ENCODE data around the gene TOX3. TPM values are rescaled to one million over a fixed set of nuclear protein-coding genes. Genes with fewer than 3 reads are reported as not detected.

TOX3 gene
- total RNA-seq, 2 donors from 2014 or later, result 4.8 to 8.5 TPM

DNA sequence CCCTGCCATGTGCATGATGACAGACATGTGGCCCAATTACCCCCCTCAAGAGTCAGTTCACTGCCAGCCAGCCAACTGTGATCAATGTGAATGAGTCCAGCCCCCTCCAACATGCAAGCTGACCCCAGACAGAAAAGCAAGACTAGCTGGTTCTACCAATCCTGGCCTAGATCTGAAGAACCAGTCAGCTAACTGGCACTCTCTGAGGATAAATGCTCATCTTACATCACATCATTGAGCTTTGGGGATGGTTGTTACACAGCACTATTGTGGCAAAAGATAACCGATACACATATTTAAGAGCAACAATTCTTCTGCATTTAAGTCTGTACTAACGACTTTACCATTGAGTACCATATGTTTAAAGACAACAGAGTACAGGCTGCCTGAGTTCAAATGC lies 106.7 kb downstream of the TOX3 start:
- Histone ChIP-seq H3K27ac (ENCODE audit: low read depth, low read length) (no peak overlapping the region), H3K36me3 (ENCODE audit: control insufficient read depth, insufficient read depth, low read length) (no peaks in the 10 kb centered on the region), H3K4me1 (ENCODE audit: control insufficient read depth, insufficient read depth, low read length) (no peaks in the 10 kb centered on the region), H3K9ac (ENCODE audit: extremely low read depth, low read length, poor library complexity, severe bottlenecking) (no peak overlapping the region), H3K4me3 (ENCODE audit: low read length) (no peak overlapping the region), H3K27me3 (ENCODE audit: control insufficient read depth, insufficient read depth, low read length, poor library complexity, severe bottlenecking) (no peaks in the 10 kb centered on the region), H3K9me3 (ENCODE audit: control insufficient read depth, low read length) (peaks cover 5% of the 10 kb centered on the region)
- H3K27me3 Mint-ChIP-seq (ENCODE audit: insufficient read depth), result no peaks in the 10 kb centered on the region
- H3K4me1 Mint-ChIP-seq, result peaks cover 2% of the 10 kb centered on the region
- no peak overlapping the region for H3K4me3 Mint-ChIP-seq
- no peak for TF ChIP-seq CTCF (conservative IDR thresholded peaks at IDR 0.05)
- H3K9me3 Mint-ChIP-seq, result peaks cover 5% of the 10 kb centered on the region
- DNase-seq, result no peak
- H3K27ac Mint-ChIP-seq, result no peak overlapping the region
- H3K36me3 Mint-ChIP-seq (ENCODE audit: low read depth), result peaks cover 24% of the 10 kb centered on the region
- WGBS, 2 experiments (ENCODE audit: insufficient coverage in 1 of 2, insufficient read length in 1 of 2), result 90 to 91% methylated on average over 2 of the region's 2 CpGs

DNA sequence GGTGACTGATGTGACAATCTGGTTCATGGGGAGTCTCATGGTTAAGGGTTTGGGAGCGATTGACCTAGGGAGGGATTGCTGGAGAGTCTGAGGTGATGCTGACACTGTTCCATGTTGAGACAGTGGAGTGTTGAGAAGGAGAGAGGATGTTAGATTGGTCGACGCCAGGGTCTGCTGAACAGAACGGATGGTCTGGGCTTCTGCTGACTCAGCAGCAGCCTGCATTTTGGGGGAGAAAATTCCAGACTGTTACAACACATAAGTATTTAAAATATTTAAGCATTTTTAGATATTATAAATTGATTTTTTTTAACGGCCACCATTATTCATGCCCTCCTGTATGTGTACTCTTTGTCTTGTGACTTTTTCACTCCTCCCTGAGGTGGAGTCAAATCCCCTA lies 107.2 kb downstream of the TOX3 start:
- H3K27ac ChIP-seq (ENCODE audit: low read depth, low read length), result no peak overlapping the region
- H3K4me1 ChIP-seq (ENCODE audit: control insufficient read depth, insufficient read depth, low read length), result no peaks in the 10 kb centered on the region
- H3K4me1 Mint-ChIP-seq, result peaks cover 4% of the 10 kb centered on the region
- 93 to 100% methylated on average over 1 to 2 of the region's 5 CpGs for WGBS, 2 experiments (ENCODE audit: insufficient coverage in 1 of 2, insufficient read length in 1 of 2)
- H3K4me3 ChIP-seq (ENCODE audit: low read length), result no peak overlapping the region
- peaks cover 5% of the 10 kb centered on the region for H3K9me3 Mint-ChIP-seq
- H3K4me3 Mint-ChIP-seq, result no peak overlapping the region
- H3K27ac Mint-ChIP-seq, result no peak overlapping the region
- no peaks in the 10 kb centered on the region for H3K36me3 ChIP-seq (ENCODE audit: control insufficient read depth, insufficient read depth, low read length)
- no peak for DNase-seq
- peaks cover 24% of the 10 kb centered on the region for H3K36me3 Mint-ChIP-seq (ENCODE audit: low read depth)
- no peaks in the 10 kb centered on the region for H3K27me3 Mint-ChIP-seq (ENCODE audit: insufficient read depth)
- no peaks in the 10 kb centered on the region for H3K27me3 ChIP-seq (ENCODE audit: control insufficient read depth, insufficient read depth, low read length, poor library complexity, severe bottlenecking)
- H3K9ac ChIP-seq (ENCODE audit: extremely low read depth, low read length, poor library complexity, severe bottlenecking), result no peak overlapping the region
- H3K9me3 ChIP-seq (ENCODE audit: control insufficient read depth, low read length), result peaks cover 5% of the 10 kb centered on the region
- TF ChIP-seq CTCF (conservative IDR thresholded peaks at IDR 0.05), result no peak

- H3K4me1 Mint-ChIP-seq, result peaks cover 4% of the 10 kb centered on the region
- H3K27me3 ChIP-seq (ENCODE audit: control insufficient read depth, insufficient read depth, low read length, poor library complexity, severe bottlenecking), result no peaks in the 10 kb centered on the region
- H3K4me3 Mint-ChIP-seq, result no peak overlapping the region
- no peak overlapping the region for H3K27ac Mint-ChIP-seq
- WGBS, 2 experiments (ENCODE audit: insufficient coverage in 1 of 2, insufficient read length in 1 of 2), result 90 to 91% methylated on average over 10 to 11 of the region's 11 CpGs
- H3K9me3 ChIP-seq (ENCODE audit: control insufficient read depth, low read length), result peaks cover 5% of the 10 kb centered on the region
- no peaks in the 10 kb centered on the region for H3K36me3 ChIP-seq (ENCODE audit: control insufficient read depth, insufficient read depth, low read length)
- DNase-seq, result no peak
- H3K36me3 Mint-ChIP-seq (ENCODE audit: low read depth), result peaks cover 24% of the 10 kb centered on the region
- no peak for TF ChIP-seq CTCF (conservative IDR thresholded peaks at IDR 0.05)
- H3K9ac ChIP-seq (ENCODE audit: extremely low read depth, low read length, poor library complexity, severe bottlenecking), result no peak overlapping the region
- no peak overlapping the region for H3K4me3 ChIP-seq (ENCODE audit: low read length)
- H3K4me1 ChIP-seq (ENCODE audit: control insufficient read depth, insufficient read depth, low read length), result no peaks in the 10 kb centered on the region
- H3K9me3 Mint-ChIP-seq, result peaks cover 5% of the 10 kb centered on the region
- H3K27me3 Mint-ChIP-seq (ENCODE audit: insufficient read depth), result no peaks in the 10 kb centered on the region
- no peak overlapping the region for H3K27ac ChIP-seq (ENCODE audit: low read depth, low read length)
Observed at GRCh38 chr16:52439171-52439701, 107.7 kb downstream of the TOX3 start.

All from endodermal cell (in vitro differentiated cells).